ENCODE data around the gene ENG.
"Not testable (repeated sequence)": the region's sequence is repeated elsewhere in the genome, so short reads cannot be mapped to it uniquely, and the experiment has no call there.

The ENG gene

DNA sequence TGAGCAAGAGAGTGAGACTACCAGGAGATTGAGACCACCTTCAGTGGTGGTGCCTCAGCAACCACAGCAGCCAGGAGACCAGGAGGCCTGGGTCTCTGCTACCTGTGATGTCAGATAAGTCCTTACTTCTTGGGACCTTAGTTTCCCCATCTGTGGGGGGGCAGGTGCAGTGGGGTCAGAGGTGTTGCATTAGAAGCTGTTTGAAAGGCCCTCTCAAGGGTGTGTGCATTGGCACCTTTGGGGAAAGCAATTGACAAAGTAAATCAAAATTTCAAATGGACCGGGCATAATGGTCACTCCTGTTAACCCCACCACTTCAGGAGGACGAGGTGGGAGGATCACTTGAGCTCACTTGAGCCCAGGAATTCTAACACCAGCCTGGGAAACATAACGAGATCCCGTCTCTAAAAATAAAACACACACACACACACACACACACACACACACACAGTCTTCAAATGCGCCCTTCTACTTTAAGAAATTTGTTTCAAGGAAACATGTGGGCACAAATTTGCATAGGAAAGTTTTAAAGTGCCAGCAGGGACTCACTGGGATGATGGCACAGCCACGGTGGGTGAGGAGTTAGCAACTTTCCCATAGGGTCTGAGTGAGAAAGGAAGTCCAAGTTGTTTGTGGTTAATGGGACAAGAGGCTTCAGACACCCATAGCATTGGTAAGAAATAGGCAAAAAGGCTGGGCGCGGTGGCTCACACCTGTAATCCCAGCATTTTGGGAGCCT, 24.4 kb upstream of the ENG start:
- no peak for DNase-seq (ENCODE audit: low spot score)

GRCh38 chr9:127878001-127878651, 23.7 kb upstream of the ENG start:
- DNase-seq (ENCODE audit: low spot score): no peak

- DNase-seq (ENCODE audit: low spot score): peak; percentile 79
These were observed 23.1 kb upstream of the ENG start, which contains the start of gene AK1 for GRCh38 chr9:127877566-127877998. TSS of gene AK1 (minus strand) at chr9:127877675. CDS start at chr9:127874617, 3,058 bp downstream.

- DNase-seq (ENCODE audit: low spot score): no peak
These were observed 22.5 kb upstream of the ENG start for GRCh38 chr9:127876764-127877562.

DNA sequence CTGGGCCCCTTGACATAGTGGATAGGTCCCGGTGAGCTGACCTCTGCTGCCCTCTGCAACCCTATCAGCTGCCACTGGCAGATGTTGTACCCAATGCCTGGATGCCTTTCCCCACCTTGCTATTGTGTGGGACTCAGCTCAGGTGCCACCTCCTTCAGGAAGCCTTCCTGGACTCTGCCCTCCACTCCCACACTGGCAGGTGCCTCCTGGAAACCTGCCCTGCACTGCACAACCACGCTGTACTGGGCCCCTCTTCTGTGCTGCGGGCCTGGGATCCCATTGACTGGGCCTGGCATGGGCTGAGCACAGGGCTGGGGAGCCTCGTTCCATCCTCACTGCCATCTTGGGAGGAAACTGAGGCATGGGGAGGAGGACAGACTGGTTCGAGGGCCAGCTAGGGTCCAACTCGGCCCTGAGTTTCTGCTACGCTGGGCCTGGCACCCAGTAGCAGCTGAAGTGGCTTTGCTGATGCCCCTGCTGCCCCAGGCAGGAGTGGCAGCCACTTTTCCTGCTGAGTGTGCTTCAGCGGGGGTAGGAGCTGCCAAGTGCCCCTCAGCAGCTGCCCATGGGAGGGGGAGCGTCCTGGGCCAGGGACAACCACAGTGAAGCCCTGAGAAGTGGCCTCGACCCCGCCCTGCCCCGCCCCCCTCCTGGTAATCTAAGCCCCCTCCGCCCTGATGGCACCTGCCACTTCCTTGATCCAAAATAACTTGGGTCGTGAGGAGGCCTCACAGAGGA, 21.7 kb upstream of the ENG start:
- DNase-seq (ENCODE audit: low spot score): no peak

DNA sequence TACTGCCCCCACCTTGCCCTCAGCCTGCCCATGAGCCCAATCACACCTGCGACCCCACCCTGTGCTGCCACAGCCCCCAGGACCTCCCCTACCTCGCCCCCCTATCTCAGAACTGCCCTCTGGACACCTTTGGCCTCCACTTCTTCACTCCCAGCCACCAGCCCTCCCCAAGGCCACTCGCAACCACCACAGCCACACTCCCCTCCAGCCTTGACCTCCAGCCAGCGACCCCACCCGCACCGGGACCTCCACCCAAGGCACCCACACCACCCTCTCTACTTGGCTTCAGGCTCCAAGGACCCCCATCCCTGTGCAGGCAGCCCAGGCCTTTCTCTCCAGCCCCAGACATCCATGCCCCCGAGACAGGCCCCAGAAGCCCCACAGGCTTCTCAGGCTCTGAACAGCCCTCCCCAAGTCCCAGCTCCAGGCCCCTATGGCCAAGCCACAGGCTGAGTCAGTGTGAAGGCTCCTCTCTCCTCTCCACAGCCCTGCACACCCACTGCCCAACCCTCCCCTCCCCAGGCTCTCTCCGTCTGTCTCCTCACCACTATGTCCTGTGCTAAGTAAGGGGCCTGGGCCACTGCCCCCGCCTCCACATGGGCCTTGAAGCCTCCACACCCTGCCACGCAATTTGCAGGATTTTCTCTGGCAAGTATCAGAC, 21.0 kb upstream of the ENG start:
- no peak for DNase-seq (ENCODE audit: low spot score)

- DNase-seq (ENCODE audit: low spot score): no peak
These were observed 20.1 kb upstream of the ENG start for GRCh38 chr9:127874301-127875221.

- DNase-seq (ENCODE audit: low spot score): peak; percentile 90
These were observed 19.4 kb upstream of the ENG start for GRCh38 chr9:127873886-127874285.

GRCh38 chr9:127873223-127873691, 18.8 kb upstream of the ENG start:
- peak; percentile 68 for DNase-seq (ENCODE audit: low spot score)

GRCh38 chr9:127872369-127873222, 18.1 kb upstream of the ENG start:
- DNase-seq (ENCODE audit: low spot score): no peak

GRCh38 chr9:127871531-127871930, 17.1 kb upstream of the ENG start:
- no peak for DNase-seq (ENCODE audit: low spot score)

DNA sequence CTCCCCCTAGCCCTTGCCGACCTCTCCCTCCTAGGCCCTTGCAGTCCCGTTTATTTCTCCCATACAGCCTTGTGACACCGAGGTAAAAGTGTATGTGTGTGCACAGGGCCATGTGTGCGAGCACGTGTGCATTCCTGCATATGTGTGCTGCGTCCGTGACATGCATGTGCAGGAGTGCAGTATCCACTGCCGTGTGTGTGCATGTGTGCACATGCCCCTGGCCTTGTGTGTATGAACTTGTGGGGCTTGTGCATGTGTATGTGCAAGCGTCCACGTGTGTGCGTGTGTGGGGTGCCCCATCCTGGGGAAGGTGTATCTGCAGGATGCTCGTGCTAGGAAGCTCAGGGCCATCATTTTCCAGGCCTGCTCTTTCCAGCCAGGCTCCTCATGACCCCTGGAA, 16.4 kb upstream of the ENG start:
- no peak for DNase-seq (ENCODE audit: low spot score)

DNA sequence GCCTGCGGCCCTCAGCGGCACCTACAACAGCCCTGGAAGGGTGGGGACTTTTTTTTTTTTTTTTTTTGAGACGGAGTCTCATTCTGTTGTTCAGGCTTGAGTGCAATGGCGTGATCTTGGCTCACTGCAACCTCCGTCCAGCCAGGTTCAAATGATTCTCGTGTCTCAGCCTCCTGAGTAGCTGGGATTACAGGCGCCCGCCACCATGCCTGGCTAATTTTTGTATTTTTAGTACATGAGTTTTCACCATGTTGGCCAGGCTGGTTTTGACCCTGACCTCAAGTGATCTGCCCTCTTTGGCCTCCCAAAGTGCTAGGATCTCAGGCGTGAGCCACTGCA, 15.7 kb upstream of the ENG start:
- not testable (repeated sequence) for DNase-seq (ENCODE audit: low spot score)

- DNase-seq (ENCODE audit: low spot score): peak; percentile 58
These were observed 15.1 kb upstream of the ENG start for GRCh38 chr9:127869310-127870152.

- DNase-seq (ENCODE audit: low spot score): no peak
These were observed 13.9 kb upstream of the ENG start for GRCh38 chr9:127868278-127868902.

- DNase-seq (ENCODE audit: low spot score): no peak
These were observed 13.2 kb upstream of the ENG start for GRCh38 chr9:127867356-127868277.

DNA sequence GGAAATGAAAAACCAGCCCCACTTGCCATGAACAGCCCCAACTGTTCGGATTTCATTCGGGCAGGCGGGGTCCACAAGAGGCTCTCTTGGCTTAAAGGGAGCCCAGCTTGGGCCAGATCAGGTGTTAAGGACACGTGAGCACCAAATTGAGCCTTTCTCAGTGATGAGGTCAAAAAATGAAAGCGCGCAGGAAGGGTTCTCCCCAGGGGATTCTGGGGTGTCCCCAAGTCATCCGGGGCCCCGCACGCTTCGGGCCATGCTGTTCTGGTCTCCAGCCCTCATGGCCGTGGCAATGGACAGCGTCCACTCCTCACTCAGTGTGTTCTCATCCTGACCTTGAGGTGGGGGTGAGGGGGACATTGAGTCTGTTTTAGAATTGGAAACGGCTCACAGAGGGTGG, 12.1 kb upstream of the ENG start:
- DNase-seq (ENCODE audit: low spot score): no peak

Measured in globus pallidus (tissue), 1 donor.